EH (cell line): ENCODE results near the gene BLOC1S5.
"Not testable (repeated sequence)": the region's sequence is repeated elsewhere in the genome, so short reads cannot be mapped to it uniquely, and the experiment has no call there.

Experiments
- DNase-seq: peaks from one replicate; pipeline ENCODE4 v3.0.0-alpha.2; 2015; ENCODE audit warnings: low read depth

The BLOC1S5 gene

DNA sequence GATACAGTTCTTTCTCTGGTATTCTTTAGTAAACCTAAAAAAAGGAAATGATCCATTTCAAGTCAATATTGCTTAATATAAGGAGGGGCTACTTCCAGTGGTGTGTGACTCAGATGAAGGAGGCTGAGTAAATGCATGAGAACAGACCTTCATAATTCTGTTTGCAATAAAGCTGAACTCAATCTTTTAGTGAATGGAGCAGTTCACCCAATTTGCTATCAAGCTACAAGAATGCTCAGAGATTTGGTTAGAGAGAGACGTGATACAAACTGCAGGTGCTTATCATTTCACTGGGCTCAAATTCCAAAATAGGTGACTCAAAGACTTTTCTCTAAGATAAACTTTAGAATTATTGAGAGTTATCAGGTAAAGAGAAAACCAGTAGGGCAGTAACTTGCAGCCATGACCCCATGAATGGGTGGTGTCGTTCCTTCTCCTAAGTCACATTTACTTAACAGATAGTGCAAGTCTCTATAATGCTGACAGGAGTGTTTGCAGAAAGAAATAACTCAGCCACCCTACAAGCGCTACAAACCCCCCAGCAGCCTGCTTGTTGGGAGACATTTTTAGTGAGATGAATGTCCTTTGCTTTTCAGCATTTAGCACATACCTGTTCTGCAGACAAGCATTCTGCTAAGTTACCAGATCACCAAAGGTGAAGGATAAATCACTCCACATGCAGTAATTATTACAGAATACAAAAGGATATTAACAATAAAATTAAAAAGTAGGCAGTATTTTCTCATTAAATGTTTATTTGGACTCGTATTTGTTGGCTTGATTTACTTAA, 16.4 kb upstream of the BLOC1S5 start:
- peak; percentile 68 for DNase-seq

DNA sequence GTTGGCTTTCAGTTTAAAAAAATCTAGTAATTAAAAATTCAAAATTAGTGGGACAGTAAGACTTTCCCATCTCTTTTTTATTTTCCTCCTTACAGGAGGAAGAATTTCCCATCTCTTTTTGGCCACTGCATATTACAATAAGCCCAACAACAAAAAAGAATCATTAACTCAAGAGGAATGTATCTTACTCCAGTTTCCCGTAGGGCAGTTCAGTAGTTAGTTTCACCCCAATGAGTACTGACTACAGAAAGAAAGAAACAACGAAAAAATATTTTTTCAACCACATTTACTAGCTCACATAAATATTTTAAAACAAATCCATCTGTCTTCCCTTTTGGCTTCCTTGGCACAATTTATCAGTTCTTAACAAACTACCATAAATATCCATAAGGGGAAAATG, 14.9 kb upstream of the BLOC1S5 start:
- DNase-seq = peak; percentile 6

DNA sequence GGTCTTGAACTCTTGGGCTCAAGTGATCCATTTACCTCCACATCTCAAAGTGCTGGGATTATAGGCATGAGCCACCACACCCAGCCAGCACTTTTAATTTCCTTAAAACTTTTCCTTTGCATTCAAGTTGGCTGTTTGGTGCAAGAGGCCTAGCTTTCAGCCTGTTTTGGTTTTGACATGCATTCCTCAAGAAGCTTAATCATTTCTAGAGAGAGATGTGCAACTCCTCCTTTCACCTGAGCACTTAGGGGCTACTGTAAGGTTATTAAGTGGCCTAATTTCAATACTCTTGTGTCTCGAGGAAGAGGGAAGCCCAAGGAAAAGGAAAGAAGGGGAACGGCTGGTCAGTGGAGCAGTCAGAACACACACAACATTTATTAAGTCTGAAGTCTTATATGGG, 13.8 kb upstream of the BLOC1S5 start:
- DNase-seq = no peak

DNA sequence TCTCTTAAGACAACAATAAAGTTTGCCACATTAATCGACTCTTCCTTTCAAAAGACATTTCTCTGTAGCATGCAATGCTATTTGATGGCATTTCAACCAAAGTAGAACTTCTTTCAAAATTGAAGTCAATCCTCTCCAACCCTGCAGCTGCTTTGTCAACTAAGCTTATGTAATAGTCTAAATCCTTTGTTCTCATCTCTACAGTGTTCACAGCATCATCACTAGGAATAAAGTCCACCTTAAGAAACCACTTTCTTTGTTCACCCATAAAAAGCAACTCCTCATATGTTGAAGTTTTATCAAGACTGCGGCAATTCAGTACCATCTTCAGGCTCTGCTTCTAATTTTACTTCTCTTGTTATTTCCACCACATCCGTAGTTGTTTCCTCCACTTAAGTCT, 11.5 kb upstream of the BLOC1S5 start:
- no peak for DNase-seq

DNA sequence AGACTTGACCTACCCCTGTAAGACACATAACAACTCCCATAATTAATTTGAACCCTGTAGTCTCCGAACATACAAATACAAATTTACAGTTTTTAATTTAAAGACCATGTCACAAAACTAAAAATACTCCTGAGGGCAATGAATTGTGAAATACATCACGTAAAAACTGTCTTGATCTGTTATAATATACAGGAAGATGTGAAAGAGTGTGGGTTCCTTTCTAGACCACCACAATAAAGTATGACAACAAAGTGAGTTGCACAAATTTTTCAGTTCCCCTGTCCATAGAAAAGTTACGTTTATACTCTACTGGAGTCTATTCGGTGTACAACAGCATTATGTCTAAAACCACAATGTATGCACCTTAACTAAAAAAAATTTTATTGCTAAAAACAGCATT, 11.0 kb upstream of the BLOC1S5 start:
- no peak for DNase-seq

DNA sequence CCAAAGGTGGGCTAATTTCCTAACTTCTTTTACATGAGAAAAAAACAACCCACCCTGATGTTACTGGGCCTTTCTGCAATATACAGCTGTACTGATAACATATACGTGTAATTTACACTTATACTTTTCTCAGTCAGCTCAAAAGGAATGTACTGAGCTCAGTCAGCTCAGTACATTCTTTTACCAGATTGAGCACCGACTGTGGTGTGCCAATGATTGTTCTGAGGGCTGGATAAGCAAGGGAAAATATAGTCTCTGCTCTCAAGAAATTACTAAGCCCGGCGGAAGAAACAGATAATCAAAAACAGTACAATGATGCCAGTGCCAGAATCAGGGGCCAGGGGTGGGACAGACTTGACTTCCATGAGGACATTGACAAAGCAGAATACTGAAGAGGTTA, 10.0 kb upstream of the BLOC1S5 start:
- no peak for DNase-seq

DNA sequence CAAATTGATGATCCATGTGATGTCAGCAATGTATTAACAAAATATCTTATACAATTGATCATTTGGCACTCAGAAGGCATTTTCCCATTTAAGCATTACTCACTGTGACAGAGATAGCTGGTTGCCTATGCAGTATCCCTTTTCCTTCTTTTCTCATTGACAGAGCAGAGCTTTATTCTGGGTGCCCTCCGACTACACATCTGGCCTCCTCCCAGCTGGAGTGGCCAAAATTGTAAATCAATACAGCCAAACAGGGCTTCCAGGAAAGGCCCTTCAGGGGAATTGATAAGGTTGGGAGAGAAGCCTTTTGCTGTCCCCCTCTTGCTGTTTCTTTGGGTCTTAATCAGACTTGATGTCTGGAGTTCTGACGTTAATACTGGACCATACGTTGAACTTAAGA, 9.6 kb upstream of the BLOC1S5 start:
- DNase-seq = no peak

DNA sequence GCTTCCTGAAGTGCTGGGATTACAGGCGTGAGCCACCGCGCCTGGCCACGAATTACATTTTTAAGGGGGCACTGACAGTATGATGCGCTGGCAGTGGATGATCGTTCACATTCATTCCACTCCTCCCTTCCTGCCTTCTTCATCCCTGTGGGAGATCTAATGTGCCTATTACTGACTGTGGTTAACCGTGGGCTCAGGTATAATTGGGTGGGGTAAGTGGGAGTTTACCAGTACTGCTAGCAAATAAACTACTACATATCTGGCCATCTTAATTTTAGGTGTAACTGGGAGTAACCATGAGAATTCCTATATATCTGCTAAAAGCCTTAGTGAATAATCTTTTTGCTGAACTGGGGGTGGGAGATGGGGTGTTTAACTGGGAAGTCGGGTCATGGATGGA, 6.5 kb upstream of the BLOC1S5 start:
- no peak for DNase-seq

DNA sequence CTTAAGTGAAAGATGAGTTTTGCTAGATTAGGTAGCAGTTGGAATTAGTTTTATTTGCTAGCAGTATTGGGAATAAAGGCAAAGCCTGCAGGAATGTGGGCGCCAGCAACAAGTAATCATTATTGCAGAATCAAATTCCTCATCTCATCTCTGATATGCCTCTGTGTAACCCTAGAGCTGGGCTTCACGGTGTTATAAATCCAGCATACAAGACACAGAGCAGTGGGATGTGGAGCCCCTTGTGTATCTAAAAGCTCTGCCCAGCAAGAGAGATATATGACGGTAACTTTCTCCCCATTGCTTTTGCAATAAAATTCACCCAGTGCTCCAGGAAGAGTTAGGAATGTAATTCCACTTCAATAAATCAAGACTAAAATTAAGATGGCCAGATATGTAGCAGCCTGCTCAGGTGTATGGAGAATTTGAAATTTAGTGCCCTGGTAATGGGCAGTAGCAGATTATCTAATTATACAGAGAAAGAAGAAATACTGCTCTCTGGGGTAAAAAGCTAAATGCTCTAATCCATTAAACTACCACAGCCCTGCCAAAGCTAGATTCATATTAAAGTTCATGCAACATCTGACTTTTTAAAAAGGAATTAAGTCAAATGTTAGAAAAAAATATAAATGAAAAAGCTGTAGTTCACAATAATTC, 5.6 kb upstream of the BLOC1S5 start:
- DNase-seq = no peak

DNA sequence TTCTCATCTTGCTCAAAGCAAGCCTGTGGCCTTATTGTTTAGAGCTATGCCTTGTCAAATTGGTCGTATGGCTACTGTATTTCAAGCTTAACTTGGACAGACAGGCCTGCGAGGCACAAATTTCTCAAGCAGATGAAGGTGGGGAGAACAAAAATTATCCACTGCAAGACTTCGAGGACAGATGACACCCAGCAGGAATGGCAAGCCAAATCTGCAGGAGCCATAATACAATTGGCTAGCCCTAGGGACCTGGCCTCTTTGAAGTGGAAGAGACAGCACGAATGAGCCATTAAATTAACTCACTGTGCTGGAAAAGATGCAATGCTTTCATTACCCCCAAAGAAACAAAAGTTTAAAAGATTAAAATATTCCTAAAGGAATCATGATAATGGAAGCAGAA, 5.0 kb upstream of the BLOC1S5 start:
- no peak for DNase-seq

DNA sequence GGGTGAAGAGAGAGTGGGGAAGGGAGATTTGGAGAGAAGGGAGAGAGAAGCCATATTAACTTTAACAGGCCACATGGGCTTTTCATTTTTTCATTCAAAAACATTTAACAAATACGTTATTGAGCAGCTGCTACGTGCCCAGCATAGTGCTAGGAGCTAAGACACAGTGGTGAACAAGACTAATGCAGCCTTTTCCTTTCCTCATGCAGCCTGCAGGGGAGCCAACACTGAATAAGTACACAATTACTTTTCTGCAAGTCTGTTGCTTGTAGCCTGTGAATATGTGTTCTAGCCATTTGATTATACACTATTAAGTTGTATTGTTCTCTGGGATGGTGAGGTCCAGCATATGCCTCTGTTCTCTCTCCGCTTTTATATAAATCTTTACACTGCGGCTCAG, 1.9 kb upstream of the BLOC1S5 start:
- no peak for DNase-seq

DNA sequence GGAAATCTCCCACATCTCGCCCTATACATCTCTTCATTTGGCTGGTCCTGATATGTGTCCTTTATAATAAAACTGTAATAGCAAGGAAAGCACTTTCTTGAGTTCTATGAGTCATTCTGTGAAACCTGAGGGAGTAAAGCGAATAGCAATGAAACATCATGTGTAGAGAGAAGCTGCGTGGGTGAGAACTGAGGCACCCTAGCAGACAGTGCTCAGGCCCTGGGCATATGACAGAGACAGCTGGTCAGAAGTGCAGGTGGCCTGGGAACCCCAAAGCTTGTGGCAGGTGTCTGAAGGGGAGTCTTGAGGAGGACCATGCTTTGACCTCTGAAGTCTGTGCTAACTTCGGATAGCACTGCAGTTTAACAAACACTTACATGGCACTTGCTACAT, 1.3 kb upstream of the BLOC1S5 start:
- no peak for DNase-seq

DNA sequence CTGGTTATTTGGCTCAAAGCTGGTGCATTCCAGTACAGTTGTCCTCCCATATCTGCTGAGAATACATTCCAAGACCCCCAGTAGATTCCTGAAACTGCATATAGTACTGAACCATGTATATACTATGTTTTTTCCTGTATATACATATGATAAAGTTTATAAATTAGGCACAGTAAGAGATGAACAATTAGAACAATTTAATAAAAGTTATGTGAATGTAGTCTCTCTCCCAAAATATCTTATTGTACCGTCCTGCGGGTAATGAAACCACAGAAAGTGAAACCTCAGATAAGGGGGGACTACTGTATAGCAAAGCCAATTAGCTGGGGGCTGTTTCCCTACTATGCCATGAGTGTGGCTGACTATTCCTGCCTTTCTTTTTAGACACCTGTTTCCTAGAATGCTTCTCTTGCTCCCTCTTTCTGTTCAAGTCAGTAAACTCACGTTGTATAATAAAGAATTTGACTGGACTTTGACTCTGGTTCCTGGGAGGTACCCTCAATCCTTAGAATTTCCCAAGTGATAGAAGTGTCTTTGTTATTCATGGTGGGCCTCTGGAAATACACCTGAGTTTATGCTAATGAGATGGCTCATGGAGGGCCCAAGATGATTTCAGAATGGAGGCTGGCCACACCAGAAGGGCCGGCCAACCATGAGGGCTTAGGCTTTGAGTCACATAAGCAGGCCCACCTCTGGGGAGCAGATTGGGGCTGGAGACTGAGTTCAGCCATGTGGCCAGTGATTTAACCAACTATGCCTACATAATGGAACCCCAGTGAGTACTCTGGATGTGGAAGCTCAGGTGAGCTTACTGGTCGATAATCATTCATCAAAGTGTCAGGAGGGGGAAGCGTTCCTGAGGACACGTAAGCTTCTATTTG, 689 bp upstream of the BLOC1S5 start:
- DNase-seq = no peak

DNA sequence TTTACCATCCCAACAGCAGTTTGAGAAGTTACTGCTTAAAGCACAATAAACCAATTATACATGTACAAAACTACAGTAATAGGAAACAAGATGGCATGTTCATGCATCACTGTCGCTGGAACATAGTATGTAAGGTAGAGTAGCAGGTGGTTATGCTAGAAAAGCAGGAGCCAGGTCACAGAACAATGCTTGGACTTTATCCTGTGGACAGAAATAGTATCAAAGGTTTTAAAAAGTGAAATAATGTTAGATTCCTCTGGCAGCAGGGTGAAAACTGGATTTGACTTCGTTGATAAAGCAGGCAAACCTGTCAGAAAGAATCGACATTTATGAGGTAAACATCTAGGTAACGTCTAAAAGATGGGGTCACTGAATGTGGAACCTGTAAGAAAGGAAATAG, 2.5 kb downstream of the BLOC1S5 start:
- no peak for DNase-seq

DNA sequence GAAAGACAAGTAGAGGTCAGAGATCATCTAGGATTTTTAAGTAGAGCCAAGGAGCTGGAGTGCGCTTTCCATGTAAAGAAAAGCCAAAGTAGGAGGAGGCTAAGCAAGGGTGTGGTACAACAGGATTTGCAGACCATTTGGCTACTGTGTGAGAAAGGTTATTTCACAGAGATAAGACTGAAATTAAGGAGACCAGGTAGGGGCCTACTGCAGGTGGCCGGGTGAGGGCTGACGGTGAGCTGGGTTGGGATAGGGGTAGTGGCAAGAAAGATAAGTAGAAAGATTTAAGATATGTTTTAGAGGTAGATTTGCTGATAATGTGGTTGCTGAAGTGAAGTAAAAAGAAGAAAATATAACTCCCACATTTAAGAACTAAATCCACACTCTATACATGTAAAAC, 3.8 kb downstream of the BLOC1S5 start:
- no peak for DNase-seq

DNA sequence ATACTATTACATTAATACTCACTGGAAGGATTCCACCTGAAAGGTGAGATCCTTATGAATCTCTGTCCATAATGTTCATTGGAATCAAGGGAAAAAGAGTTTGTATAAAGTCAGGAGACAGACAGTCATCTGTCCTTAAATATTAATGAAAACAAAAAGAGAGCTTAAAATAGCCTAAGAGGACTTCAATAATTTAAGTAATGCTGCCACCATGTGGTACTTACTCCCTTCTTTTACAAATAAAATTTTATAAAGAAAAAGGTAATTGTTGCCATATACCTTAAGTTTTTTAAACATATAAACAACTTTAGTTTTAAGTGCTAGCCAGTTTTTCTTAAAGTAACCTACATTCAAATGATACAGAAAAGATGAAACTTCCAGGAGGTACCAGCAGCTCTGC, 5.1 kb downstream of the BLOC1S5 start:
- DNase-seq = peak; percentile 48

DNA sequence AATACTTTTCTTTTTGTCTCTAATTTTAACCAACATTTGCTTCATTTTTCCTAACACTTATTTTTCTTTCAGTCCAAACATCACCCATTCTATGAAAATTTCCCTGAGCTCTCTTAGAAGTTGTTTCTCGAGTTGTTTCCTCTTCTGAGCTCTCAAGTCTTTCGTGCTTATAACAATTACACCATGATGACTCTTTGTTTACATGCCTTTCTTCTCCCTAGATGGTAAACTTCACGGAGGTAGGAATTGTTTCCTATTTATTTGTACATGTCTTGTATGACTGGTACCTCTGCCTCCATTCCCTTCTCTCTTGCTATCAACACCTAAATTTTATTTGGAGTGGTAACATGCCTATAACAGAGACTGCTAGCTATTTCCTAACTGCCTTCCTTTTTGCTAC, 6.4 kb downstream of the BLOC1S5 start:
- no peak for DNase-seq

DNA sequence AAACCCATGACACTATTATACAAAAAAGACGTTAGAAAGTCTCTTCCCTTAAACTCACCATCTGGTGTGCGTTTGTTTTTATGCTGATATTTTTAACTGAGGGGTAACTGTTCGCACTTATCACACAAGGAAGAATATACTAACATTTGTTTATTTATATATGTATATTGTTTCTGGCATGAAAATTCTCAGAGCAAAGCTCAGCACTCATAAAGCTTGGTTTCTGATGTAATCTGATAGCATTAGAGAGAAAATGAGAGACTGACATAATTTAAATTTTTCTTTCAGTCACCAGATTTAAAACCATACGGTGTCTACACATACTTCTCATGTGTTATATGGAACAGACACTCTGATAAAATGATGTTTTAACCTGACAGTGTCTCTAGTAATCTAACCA, 6.9 kb downstream of the BLOC1S5 start:
- peak; percentile 33 for DNase-seq

DNA sequence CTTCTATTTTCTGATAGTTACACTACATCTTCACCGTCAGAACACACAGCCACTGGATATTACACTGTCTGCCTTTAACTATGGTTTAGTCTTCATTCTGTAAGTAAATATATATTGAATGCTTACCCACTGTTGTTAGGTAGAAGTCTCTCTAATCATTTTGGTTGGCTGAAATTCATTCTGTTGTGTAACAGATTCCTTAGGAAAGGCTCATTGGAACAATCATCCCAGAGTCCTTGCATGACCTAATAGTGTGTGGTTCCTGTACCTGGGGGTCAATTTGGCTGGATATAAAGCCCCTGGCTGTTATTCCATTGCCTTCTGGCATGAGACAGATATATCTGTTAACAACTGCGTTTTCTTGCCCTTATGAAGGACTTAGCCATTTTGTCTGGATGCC, 9.9 kb downstream of the BLOC1S5 start:
- DNase-seq = no peak

DNA sequence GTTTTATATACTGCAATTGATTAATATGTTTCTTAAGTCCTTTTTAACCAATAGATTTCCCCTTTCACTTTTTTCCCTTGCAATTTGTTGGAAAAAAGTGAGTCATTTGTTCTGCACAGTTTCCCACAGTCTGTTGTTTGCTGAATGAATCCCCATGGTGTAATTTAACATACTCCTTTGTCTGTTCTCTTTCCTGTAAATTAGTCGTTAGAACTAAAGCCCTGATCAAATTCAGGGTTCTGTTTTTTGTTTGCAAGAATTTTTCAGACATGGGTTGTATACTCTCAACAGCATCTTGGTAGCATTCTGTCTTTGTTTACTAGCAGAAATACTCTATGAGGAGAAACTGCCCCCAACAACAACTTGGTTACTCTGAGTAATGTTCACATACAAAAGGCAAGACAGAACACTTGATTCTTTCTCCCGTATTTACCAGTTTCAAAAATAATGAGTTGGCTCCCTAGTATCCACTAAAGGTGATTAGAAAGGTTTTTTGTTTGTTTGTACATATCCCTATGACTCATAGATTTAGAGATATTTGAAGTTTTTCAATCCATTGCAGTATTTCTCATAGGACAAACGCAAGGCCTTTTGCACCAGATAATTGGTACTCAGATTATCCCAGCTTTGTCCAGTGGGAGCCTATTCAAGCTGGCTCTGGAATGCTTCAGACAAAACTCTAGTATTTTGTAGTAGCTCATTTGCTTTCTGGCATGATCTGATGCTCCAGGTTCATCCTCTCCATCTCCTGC, 16.5 kb downstream of the BLOC1S5 start:
- DNase-seq = peak; percentile 19

DNA sequence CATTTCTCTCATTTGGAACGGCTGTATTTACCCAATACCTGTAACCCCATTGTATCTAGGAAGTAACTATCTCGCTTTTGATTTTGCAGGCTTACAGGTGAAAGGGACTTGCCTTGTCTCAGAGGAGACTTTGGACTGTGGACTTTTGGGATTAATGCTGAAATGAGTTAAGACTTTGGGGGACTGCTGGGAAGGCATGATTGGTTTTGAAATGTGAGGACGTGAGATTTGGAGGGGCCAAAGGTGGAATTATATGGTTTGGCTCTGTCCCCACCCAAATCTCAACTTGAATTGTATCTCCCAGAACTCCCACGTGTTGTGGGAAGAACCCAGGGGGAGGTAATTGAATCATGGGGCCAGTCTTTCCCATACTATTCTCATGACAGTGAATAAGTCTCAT, 18.4 kb downstream of the BLOC1S5 start:
- not testable (repeated sequence) for DNase-seq

DNA sequence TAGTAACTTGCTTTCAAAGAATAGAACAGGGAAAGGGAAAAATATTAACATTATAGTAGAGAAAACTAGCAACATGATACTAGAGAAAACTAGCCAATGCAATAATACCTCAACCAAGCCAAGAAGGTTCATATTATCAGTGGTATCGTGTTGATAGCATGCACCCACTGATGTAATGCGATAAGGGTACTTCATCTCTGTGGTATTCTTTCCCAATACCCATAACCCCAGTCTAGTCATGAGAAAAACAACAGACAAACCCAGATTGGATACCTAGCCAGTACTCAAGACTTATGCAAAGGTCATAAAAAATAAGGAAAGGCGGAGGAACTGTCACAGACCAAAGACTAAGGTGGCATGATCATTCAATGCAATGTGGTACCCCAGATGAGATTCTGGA, 21.0 kb downstream of the BLOC1S5 start:
- DNase-seq = no peak
